Raji (cell line): ENCODE measurements around the gene GATM.

Experiments used
- POLR2A ChIP-seq: IDR thresholded peaks from 2 replicates; pipeline ENCODE4 v1.6.1; 2011; ENCODE audit warnings: low read depth, low read length, control low read depth; ENCODE audit not compliant: insufficient read depth

GATM gene, protein sequence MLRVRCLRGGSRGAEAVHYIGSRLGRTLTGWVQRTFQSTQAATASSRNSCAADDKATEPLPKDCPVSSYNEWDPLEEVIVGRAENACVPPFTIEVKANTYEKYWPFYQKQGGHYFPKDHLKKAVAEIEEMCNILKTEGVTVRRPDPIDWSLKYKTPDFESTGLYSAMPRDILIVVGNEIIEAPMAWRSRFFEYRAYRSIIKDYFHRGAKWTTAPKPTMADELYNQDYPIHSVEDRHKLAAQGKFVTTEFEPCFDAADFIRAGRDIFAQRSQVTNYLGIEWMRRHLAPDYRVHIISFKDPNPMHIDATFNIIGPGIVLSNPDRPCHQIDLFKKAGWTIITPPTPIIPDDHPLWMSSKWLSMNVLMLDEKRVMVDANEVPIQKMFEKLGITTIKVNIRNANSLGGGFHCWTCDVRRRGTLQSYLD

DNA sequence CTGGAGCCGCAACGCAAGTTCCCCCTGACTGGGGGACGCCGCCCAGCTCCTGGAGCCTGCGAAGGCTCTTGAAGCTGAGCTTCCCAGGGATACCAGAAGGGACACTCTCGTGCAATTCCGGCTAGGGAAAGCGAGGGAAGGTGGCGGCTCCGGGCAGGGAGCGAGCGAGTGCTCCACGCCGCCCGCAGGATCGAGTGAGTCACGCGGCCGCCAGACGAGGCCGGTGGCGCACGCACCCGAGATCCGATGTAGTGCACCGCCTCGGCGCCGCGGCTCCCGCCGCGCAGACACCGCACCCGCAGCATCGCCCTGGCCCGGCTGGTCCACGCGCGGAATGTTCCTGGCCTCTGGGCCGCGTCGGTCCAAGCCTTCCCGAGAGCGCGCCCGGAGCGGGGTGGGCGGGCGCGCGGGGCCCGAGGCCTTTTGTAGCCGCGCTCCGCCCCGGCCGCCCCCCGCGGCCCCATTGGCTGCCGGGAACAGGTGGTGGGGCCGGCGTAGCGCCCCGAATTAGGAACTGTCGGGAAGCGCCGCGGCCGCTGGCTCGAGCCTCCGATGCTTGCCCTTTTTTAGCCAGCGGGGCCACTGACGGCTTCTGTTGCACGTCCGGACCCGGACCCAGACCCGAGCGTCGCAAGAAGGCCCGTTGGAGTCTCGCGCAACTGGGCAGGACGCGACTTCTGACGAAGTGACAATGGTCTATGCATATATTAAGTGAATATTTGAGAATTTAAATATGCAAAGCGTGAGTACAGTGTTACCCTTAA lies at the start of gene GATM:
Gene GATM (minus strand): TSS at position 396 of the 764 bp plus-strand sequence. CDS start 91 bp downstream, at position 305.
- 0 out of 2 replicates have a peak, but pooled peaks have one; percentile 31 for TF ChIP-seq POLR2A

DNA sequence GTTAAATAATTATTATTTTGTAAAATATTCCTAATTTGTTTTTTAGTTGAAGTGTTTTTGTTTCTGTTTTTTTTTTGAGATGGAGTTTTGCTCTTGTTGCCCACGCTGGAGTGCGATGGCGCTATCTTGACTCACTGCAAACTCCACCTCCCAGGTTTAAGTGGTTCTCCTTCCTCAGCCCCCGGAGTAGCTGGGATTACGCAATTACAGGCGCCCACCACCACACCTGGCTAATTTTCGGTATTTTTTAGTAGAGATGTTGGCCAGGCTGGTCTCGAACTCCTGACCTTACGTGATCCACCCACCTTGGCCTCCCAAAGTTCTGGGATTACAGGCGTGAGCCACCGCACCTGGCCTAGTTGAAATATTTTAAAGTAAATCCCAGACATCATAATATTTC lies 48.7 kb upstream of the GATM start:
- TF ChIP-seq POLR2A: no peak

DNA sequence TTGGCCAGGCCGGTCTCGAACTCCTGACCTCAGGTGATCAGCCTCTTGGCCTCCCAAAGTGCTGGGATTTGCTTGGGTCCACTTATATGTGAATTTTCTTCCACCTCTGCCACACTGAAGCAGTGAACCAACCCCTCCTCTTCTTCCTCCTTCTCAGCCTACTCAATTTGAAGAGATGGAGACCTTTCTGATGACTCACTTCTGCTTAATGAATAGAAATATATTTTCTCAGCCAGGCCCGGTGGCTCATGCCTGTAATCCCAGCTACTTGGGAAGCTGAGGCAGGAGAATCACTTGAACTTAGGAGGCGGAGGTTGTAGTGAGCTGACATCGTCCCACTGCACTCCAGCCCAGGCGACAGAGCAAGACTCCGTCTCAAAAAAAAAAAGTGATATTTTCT lies 46.8 kb upstream of the GATM start:
- no peak for TF ChIP-seq POLR2A

DNA sequence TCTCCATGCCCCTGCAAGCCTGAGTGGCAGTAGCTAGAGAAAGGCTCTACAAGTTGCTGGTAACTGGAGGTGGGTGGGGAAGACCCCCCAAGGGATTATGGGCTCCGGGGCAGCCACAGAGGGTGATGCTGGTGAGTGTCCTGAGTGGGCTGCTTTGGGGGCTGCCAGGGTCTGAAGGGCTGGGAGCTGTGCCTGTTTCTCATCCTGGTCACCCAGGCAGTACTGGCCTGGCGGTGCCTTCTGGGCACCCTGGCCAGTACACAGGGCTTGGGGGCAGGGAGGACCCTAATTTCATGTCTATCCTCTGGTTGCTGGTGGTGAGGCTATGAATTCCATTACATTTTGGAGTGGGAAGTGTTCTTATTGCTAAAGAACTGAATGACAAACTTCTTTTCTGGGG lies 46.1 kb upstream of the GATM start:
- TF ChIP-seq POLR2A: no peak

DNA sequence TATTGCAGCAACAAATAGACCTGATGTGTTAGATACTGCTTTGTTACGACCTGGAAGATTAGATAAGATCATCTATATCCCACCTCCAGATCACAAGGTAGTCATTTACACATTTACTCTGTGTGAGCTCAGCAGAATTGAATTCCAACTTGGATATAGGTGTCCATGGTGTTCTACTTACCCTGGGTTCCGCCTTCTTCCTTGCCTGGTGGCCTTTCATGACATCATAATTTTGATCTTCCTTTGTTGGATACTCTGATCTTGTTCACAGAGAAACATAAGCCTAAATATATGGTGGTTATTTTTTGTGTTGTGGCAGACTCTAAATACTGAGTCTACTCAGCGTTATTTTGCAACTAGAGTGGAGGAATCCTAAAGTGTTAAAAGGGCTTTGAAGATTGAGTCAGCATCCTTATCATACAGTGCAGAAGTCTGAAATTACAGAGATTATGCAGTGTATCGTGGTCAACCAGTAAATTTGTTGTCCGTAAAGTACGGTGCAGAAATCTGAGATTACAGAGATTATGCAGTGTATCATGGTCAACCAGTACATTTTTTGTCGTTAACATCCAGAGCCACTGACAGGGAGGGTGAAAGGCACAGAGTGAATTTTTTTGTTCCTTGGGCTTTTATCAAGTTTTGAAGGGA lies 39.1 kb upstream of the GATM start:
- no peak for TF ChIP-seq POLR2A

DNA sequence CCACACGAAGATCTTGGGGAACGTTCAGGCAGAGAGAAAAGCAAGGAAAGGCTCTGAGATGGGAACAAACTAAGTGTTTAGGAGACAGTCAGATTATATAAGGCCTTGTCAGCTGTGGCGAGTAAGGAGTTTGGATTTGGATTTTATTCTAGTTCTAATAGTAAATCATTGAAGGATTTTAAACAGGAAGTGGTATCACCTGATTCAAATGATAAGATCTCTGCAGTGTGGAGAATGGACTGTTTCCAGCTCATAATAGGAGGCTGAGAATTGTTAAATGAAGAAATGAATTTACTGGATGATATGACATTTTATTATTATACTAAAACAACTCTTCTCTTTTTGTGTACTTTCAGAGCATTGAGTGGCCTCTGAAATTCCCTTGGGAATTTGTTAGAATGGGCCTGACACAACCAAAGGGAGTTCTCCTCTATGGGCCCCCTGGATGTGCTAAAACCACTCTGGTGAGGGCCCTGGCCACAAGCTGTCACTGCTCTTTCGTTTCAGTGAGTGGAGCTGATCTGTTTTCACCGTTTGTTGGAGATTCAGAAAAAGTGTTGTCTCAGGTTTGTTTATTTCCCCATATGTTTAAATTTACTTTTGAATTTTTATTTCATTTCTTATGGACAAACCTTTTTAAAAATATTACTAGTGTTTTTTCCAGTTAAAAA lies 36.0 kb upstream of the GATM start:
- no peak for TF ChIP-seq POLR2A

DNA sequence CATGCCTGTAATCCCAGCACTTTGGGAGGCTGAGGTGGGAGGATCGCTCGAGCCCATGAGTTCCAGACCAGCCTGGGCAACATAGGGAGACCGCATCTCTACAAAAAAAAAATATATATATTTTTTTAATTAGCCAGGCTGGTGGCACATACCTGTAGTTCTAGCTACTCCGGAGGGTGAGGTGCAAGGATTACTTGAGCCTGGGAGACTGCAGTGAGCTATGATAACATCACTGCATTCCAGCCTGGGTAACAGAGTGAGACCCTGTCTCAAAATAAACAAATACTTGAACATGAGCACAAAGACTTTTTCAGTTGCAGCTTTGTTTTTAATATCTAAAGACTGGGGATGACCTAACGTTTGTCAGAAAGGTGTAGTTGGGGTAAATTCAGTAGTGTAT lies 31.3 kb upstream of the GATM start:
- TF ChIP-seq POLR2A: no peak

DNA sequence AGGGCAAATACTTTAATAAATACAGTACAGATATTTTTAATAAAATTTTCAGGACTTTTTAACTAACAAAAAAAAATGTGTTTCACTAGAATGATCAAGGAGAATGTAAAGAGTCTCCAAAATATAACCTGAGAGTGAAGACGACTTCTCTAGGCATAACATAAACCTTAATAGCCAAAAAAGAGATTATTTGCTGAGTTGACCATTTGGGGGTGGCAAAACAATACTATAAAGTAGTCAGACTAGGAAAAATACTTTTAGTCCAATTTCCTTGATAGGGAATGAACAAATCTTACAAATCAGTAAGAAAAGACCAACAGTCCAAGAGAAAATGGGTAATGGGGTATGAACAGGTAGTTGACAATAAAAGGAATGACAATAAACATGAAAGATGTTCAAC lies 29.4 kb upstream of the GATM start:
- no peak for TF ChIP-seq POLR2A

DNA sequence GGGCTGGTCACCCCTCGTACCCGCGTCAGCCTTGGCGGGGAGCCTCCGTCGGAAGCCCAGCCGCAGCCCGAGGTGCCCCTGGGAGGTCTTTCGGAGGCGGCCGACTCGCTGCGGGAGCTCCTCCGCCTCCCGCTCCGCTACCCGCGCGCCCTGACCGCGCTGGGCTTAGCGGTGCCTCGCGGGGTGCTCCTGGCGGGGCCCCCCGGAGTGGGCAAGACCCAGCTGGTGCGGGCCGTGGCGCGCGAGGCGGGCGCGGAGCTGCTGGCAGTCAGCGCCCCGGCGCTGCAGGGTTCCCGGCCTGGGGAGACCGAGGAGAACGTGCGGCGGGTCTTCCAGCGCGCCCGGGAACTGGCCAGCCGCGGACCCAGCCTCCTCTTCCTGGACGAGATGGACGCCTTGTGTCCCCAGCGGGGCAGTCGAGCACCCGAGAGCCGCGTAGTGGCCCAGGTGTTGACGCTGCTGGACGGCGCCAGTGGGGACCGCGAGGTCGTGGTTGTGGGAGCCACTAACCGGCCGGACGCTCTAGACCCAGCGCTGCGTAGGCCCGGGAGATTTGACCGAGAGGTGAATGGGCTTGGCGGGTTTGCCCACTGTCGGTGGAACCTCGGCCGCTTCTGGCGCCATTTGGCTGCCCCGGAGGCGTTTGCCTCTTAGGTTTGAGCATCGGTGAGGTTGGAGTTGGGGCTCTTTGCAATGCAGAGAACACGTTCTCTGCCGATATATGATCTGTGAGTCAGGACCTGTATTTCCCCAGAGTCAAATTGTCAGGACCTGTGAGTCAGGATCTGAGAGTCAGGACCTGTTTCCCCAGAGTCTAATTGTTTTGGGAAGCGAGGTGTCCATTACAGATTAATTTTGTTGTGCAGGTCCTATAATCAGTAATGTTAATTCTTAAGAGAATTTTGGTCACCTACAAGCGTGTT lies 24.9 kb upstream of the GATM start:
- TF ChIP-seq POLR2A: peak; percentile 40; the same call in 1 of the 2 replicates

DNA sequence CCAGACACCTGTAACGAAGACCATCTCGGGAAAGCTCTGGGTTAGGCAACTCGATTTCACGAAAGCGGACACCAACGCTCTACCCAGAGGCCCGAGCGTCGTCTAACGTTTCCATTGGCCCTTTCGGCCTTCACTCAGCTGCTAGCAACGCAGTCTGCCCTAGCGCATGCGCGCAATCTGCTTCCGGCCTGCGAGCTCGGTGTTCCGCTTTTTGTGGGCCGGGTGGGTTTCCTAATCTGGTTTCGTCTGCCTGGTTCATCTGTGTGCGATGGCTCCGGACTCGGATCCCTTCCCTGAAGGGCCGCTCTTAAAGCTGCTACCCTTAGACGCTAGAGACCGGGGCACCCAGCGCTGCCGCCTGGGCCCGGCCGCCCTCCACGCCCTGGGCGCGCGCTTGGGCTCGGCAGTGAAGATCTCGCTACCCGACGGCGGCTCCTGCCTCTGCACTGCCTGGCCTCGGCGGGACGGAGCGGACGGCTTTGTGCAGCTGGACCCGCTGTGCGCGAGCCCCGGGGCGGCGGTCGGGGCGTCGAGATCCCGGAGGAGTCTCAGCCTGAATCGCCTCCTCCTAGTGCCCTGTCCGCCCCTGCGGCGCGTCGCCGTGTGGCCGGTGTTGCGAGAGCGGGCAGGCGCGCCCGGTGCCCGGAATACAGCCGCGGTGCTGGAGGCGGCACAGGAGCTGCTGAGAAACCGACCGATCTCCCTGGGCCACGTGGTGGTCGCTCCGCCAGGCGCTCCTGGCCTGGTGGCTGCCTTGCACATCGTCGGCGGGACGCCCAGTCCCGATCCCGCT lies 24.0 kb upstream of the GATM start:
- TF ChIP-seq POLR2A: peak; percentile 96

DNA sequence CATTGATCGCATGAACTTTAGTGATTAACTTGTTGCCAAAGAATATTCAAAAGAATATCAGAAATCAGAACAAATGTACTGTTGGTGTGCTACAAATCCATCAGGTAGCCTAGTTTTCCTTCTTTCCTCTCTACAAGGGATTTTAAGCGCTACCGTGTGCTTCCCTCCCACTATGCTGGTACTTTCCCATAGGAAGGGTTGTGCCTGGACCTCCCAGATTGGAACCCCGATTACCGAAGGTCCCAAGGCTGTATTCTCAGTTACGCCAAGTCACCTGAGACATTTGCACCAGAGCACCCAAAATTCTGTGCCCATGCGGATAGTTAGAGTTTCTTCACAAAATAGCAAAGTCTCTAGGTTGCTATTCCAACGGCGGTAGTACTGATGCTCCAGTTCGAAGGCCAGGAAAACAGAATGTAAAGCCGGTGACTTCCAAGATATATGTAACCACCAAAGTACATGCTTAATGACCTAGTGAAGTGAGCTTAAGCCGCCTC lies 23.4 kb upstream of the GATM start:
- no peak for TF ChIP-seq POLR2A

DNA sequence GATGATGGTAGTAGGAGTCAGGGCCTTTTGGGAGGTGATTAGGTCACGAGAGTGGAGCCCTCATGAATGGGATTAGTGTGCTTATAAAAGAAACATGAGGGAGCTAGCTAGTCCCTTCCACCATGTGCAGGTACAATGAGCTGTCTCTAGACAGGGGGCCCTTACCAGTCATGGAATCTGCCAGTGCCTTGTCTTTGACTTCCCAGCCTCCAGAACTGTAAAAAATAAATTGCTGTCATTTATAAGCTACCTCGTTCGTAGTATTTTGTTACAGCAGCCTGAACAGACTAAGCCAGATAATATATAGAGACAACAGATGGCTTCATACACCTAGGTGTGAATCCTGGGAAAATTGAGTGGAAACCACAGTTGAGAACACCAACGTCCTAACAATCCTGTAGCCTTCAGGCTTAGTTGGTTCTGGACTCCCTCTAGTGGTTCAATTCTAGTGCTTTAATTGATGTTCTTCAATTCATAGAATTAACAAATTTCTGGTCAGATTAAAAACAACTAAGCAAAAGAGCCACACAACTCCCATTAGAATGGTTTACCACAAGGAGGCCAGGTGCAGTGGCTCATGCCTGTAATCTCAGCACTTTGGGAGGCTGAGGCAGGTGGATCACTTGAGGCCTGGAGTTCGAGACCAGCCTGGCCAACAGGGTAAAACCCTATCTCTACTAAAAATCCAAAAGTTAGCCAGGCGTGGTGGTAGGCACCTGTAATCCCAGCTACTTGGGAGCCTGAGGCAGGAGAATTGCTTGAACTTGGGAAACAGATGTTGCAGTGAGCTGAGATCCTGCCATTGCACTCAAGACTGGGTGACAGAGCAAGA lies 21.3 kb upstream of the GATM start:
- TF ChIP-seq POLR2A: no peak
